Stimulated activated effector memory CD8-positive, alpha-beta T cell treated with anti-CD3 and anti-CD28 coated beads, Interleukin-12 subunit alpha, Interleukin-12 subunit beta, amount 100 ng/mL, for 72 hours (primary cell): ENCODE data around the gene RABGGTA.

Experiments
- ATAC-seq: fragments of 150-1000 bp; cut with Tn5 transposase; 2 replicates; pipeline ENCODE4 v1.10.0; 2021
- DNase-seq, 2 donors: peaks; one replicate each; pipeline ENCODE4 v3.0.0; 2021 to 2022; ENCODE audit warnings: low spot score in 2 of 2
- H3K27ac Mint-ChIP-seq: one replicate; pipeline ENCODE4 v1.8.0; 2022; ENCODE audit warnings: mild to moderate bottlenecking, mixed read lengths
- H3K36me3 Mint-ChIP-seq: one replicate; pipeline ENCODE4 v1.8.0; 2022; ENCODE audit warnings: mild to moderate bottlenecking, mixed read lengths
- H3K4me1 Mint-ChIP-seq: one replicate; pipeline ENCODE4 v1.8.0; 2022; ENCODE audit warnings: mixed read lengths
- H3K4me3 Mint-ChIP-seq: one replicate; pipeline ENCODE4 v1.8.0; 2022; ENCODE audit warnings: mild to moderate bottlenecking, mixed read lengths
- H3K9me3 Mint-ChIP-seq: one replicate; pipeline ENCODE4 v1.8.0; 2022; ENCODE audit warnings: mixed read lengths

Gene RABGGTA

GRCh38 chr14:24290746-24291145 is 19.3 kb upstream of the RABGGTA start:
- ATAC-seq (no peak), DNase-seq (no peak)
- H3K27ac Mint-ChIP-seq: no peak overlapping the region
- peaks cover 29% of the 10 kb centered on the region for H3K4me1 Mint-ChIP-seq
- no peak overlapping the region for H3K4me3 Mint-ChIP-seq
- H3K9me3 Mint-ChIP-seq: no peaks in the 10 kb centered on the region
- peaks cover 51% of the 10 kb centered on the region for H3K36me3 Mint-ChIP-seq

- DNase-seq: peak; percentile 14 to 68
- Mint-ChIP-seq H3K4me3 (no peak overlapping the region), H3K4me1 (peaks cover 28% of the 10 kb centered on the region), H3K27ac (no peak overlapping the region), H3K9me3 (no peaks in the 10 kb centered on the region), H3K36me3 (peaks cover 42% of the 10 kb centered on the region)
- ATAC-seq: peak; percentile 99
Measured at GRCh38 chr14:24289649-24290280, 18.4 kb upstream of the RABGGTA start.

GRCh38 chr14:24286996-24287395 is 15.6 kb upstream of the RABGGTA start:
- H3K9me3 Mint-ChIP-seq: no peaks in the 10 kb centered on the region
- H3K36me3 Mint-ChIP-seq: peaks cover 24% of the 10 kb centered on the region
- H3K4me1 Mint-ChIP-seq: peaks cover 24% of the 10 kb centered on the region
- no peak for ATAC-seq
- no peak overlapping the region for H3K27ac Mint-ChIP-seq
- H3K4me3 Mint-ChIP-seq: no peak overlapping the region
- no peak for DNase-seq

- Mint-ChIP-seq H3K4me1 (peaks cover 15% of the 10 kb centered on the region), H3K36me3 (peaks cover 8% of the 10 kb centered on the region), H3K27ac (no peak overlapping the region), H3K9me3 (no peaks in the 10 kb centered on the region), H3K4me3 (no peak overlapping the region)
- no peak for ATAC-seq
- no peak for DNase-seq
Measured at GRCh38 chr14:24285351-24285750, 14.0 kb upstream of the RABGGTA start.

- peaks cover under 1% of the 10 kb centered on the region for H3K36me3 Mint-ChIP-seq
- H3K4me1 Mint-ChIP-seq: peaks cover 12% of the 10 kb centered on the region
- no peak overlapping the region for H3K27ac Mint-ChIP-seq
- DNase-seq (no peak), ATAC-seq (no peak)
- no peak overlapping the region for H3K4me3 Mint-ChIP-seq
- H3K9me3 Mint-ChIP-seq: no peaks in the 10 kb centered on the region
Measured at GRCh38 chr14:24284501-24285035, 13.2 kb upstream of the RABGGTA start.

- Mint-ChIP-seq H3K36me3 (no peaks in the 10 kb centered on the region), H3K27ac (no peak overlapping the region), H3K9me3 (no peaks in the 10 kb centered on the region), H3K4me3 (no peak overlapping the region), H3K4me1 (peaks cover 15% of the 10 kb centered on the region)
- ATAC-seq (no peak), DNase-seq (no peak)
Measured at GRCh38 chr14:24283796-24284460, 12.5 kb upstream of the RABGGTA start.

GRCh38 chr14:24282736-24283135 is 11.3 kb upstream of the RABGGTA start:
- H3K4me1 Mint-ChIP-seq: peaks cover 24% of the 10 kb centered on the region
- no peak overlapping the region for H3K4me3 Mint-ChIP-seq
- DNase-seq: no peak
- H3K9me3 Mint-ChIP-seq: no peaks in the 10 kb centered on the region
- ATAC-seq: no peak
- no peaks in the 10 kb centered on the region for H3K36me3 Mint-ChIP-seq
- peak overlapping the region; percentile 41 for H3K27ac Mint-ChIP-seq

GRCh38 chr14:24281636-24282035 is 10.2 kb upstream of the RABGGTA start:
- no peak overlapping the region for H3K4me3 Mint-ChIP-seq
- DNase-seq (no peak), ATAC-seq (no peak)
- peaks cover 31% of the 10 kb centered on the region for H3K4me1 Mint-ChIP-seq
- H3K27ac Mint-ChIP-seq: peak overlapping the region; percentile 69
- H3K36me3 Mint-ChIP-seq: no peaks in the 10 kb centered on the region
- H3K9me3 Mint-ChIP-seq: no peaks in the 10 kb centered on the region

GRCh38 chr14:24280797-24281460 is 9.5 kb upstream of the RABGGTA start:
- H3K4me1 Mint-ChIP-seq: peaks cover 27% of the 10 kb centered on the region
- no peak for DNase-seq
- H3K4me3 Mint-ChIP-seq: no peak overlapping the region
- no peaks in the 10 kb centered on the region for H3K9me3 Mint-ChIP-seq
- H3K36me3 Mint-ChIP-seq: no peaks in the 10 kb centered on the region
- H3K27ac Mint-ChIP-seq: peak overlapping the region; percentile 69
- ATAC-seq: no peak

GRCh38 chr14:24279301-24280186 is 8.1 kb upstream of the RABGGTA start:
- peak overlapping the region; percentile 69 for H3K27ac Mint-ChIP-seq
- peaks cover 27% of the 10 kb centered on the region for H3K4me1 Mint-ChIP-seq
- H3K36me3 Mint-ChIP-seq: no peaks in the 10 kb centered on the region
- no peak for DNase-seq
- no peaks in the 10 kb centered on the region for H3K9me3 Mint-ChIP-seq
- ATAC-seq: peak; percentile 86
- peak overlapping the region; percentile 25 for H3K4me3 Mint-ChIP-seq

- no peak for ATAC-seq
- peak overlapping the region; percentile 30 for H3K27ac Mint-ChIP-seq
- no peaks in the 10 kb centered on the region for H3K36me3 Mint-ChIP-seq
Measured at GRCh38 chr14:24278424-24278823, 7.0 kb upstream of the RABGGTA start.

GRCh38 chr14:24277606-24278321 is 6.4 kb upstream of the RABGGTA start:
- Mint-ChIP-seq H3K36me3 (no peaks in the 10 kb centered on the region), H3K4me1 (peaks cover 45% of the 10 kb centered on the region), H3K9me3 (no peaks in the 10 kb centered on the region), H3K4me3 (no peak overlapping the region), H3K27ac (peak overlapping the region; percentile 30)
- DNase-seq (no peak), ATAC-seq (no peak)

More at GRCh38 chr14:24278424-24278823, 7.0 kb upstream of the RABGGTA start:
- Mint-ChIP-seq H3K4me1 (peaks cover 38% of the 10 kb centered on the region), H3K9me3 (no peaks in the 10 kb centered on the region), H3K4me3 (no peak overlapping the region)
- no peak for DNase-seq

GRCh38 chr14:24277071-24277470 is 5.7 kb upstream of the RABGGTA start:
- H3K4me3 Mint-ChIP-seq: no peak overlapping the region
- peaks cover under 1% of the 10 kb centered on the region for H3K36me3 Mint-ChIP-seq
- DNase-seq (no peak), ATAC-seq (no peak)
- H3K9me3 Mint-ChIP-seq: no peaks in the 10 kb centered on the region
- peaks cover 52% of the 10 kb centered on the region for H3K4me1 Mint-ChIP-seq
- H3K27ac Mint-ChIP-seq: peak overlapping the region; percentile 67

- Mint-ChIP-seq H3K36me3 (peaks cover 10% of the 10 kb centered on the region), H3K4me3 (peak overlapping the region; percentile 16), H3K9me3 (no peaks in the 10 kb centered on the region), H3K27ac (peak overlapping the region; percentile 0), H3K4me1 (peaks cover 59% of the 10 kb centered on the region)
- DNase-seq: peak; percentile 22 to 74
- ATAC-seq: peak; percentile 77
Measured at GRCh38 chr14:24274101-24274543, 2.7 kb upstream of the RABGGTA start.
